NOMO-1 (cell line): ENCODE data around the gene LYPD6B.
A peak's percentile ranks its signal among the peaks of the same experiment; 100 is the strongest.
"Not testable (repeated sequence)": the region's sequence is repeated elsewhere in the genome, so short reads cannot be mapped to it uniquely, and the experiment has no call there.

Experiments used
- DNase-seq, 2 experiments: peaks; one replicate each; lab custom pipeline; 2025; ENCODE audit not compliant: unreplicated experiment in 2 of 2; lab: John Stamatoyannopoulos, UW

The LYPD6B gene

DNA sequence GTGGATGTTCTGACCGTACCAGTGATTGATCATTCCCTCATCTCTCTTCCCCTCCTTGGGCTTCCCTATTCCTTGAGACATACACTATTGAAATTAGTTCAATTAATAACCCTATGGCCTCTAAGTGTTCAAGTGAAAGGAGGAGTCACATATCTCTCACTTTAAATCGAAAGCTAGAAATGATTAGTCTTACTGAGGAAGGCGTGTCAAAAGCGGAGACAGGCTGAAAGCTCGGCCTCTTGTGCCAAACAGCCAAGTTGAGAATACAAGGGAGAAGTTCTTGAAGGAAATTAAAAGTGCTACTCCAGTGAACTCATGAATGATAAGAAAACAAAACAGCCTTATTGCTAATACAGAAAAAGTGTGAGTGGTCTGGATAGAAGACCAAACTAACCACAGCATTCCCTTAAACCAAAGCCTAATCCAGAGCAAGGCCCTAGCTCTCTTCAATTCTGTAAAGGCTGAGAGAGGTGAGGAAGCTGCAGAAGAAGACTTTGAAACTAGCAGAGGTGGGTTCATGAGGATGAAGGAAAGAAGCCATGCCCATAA, 147.5 kb downstream of the LYPD6B start:
- DNase-seq, result no peak

GRCh38 chr2:149187057-149187456, 148.6 kb downstream of the LYPD6B start:
- DNase-seq, result no peak

DNA sequence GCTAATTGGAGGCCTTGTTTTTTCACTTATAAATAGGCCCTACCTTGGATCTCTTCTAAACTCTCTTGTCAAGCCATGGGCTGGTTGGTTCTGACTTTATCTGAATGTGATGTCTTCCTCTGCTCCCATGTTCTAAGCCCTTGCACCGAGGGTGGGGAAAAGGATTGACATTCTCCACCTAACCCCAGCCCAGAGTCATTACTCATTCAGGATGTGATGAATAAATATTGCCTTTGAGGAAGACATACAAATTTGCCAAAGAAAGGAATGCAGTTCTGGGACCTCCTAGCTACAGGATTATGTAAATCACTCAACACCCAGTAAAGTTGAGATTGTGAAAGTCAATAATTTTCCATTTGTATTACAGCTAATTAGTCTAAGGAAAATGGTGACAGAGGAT, 149.8 kb downstream of the LYPD6B start:
- no peak for DNase-seq

DNA sequence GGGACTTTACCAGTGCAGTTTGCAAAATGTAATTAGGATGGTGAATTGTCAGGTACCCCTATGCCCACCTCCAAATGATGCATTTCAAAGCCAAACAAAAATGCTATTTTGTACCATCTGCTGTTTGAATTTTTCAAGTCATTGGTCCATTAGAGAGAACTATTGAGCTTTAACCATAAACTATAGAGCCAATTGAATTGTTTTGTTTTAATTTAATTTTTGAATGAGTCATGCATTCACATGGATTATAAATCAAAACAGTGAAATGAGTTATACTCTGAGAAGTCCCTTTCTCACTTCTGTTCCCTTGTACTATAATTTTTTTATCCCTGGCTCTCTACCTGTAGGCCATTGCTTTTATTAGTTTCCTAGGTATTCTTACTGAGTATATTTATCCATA, 151.3 kb downstream of the LYPD6B start:
- DNase-seq, result no peak

GRCh38 chr2:149191915-149192314, 153.4 kb downstream of the LYPD6B start:
- DNase-seq, result no peak

DNA sequence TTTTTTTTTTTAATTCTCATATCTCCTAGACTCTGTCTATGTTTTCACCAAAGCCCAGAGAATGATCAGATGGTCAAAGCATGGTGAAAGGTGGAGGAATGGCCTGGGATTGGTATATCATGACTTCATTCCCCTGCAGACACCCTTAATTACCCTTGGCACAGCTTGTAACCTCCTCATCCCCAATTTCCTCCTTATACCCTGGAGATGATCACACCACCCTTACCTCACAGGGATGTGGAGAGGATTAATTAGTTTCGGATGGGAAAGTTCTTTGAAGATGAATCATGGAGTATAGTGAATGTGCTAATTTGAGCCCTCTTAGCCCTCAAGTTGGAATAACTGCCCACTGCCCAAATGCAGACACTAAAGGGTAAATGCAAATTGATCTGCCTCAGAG, 153.9 kb downstream of the LYPD6B start:
- no peak for DNase-seq

DNA sequence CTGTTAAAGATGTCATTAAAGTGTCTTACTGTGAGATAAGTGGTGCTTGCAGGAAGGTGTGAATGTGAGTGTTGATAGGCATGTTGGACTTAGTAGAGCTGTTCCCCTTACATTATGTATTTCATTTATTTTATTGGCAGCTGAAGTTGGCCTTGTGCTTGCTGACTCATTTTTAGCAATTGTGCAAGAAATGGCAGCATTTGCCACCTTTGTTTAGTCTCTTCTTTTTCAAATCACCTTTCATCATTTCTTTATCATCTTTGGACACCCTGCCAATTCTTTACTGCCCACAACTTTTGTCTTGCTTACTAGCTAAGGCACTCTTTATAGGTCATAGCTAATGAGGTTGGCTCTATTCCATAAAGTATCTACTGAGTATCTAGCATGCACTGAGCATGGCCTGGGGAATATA, 161.6 kb downstream of the LYPD6B start:
- DNase-seq, result peak; percentile 4 to 15

GRCh38 chr2:149204686-149205085, 166.2 kb downstream of the LYPD6B start:
- DNase-seq, result no peak

DNA sequence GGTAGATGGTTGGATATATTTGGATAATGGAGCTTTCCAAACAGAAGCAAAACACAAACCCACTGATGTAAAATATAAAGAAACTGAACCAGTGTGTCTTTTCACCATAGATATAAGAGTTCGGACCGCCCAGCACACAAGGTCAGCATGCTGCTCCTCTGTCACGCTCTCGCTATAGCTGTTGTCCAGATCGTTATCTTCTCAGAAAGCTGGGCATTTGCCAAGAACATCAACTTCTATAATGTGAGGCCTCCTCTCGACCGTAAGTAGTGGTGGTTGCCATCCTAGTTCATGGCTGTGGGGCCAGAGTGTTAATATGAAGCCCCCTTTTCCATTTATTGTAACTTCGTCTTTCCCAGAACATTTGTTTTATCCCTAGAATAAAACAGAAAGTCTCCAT, 166.6 kb downstream of the LYPD6B start:
- DNase-seq, result no peak

- peak in 1 of 2 experiments; percentile 50 for DNase-seq
These were observed 175.4 kb downstream of the LYPD6B start for GRCh38 chr2:149213764-149214493.

GRCh38 chr2:149218497-149218896, 180.0 kb downstream of the LYPD6B start:
- DNase-seq, result no peak

DNA sequence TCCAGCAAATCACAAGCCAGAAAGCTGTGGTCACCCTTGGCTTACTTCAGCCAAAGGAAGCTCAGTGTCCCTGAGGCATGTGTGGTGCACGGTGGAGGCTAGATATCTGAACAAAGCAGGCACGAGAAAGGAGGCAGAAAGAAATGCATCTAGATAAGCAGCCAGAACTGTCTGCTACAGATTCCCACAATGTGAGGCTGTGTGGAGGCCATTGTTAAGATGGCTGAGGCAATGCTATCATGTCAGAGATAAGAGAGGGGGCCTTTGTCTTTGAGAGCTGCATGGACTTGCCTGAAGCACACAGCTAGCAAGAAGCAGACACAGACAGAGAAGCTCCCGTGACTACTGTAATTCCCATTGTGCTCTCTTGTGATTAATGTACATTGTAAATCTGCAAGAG, 181.4 kb downstream of the LYPD6B start:
- DNase-seq, result no peak

- no peak for DNase-seq
These were observed 182.5 kb downstream of the LYPD6B start for GRCh38 chr2:149221002-149221401.

DNA sequence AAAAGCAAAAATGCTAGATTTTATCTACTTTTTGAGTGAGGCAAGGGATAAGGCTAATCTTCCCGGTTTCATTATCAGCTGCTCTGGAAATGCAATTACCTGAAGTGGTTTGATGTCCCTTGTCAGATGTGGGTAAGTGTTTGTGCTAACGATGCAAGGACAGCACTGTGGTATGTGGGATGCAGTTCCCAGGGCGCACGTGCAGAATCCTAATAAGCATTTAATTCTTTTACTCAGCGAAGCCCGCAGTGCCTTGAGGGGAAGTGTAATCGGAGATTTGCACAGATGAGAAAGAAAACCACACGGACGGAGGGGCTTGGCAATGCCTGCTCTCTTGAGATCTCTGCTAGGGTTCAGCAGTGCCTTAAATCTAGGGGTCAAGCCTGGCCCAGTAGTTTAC, 183.4 kb downstream of the LYPD6B start:
- DNase-seq, result no peak

GRCh38 chr2:149223472-149224095, 185.1 kb downstream of the LYPD6B start:
- DNase-seq, result no peak

DNA sequence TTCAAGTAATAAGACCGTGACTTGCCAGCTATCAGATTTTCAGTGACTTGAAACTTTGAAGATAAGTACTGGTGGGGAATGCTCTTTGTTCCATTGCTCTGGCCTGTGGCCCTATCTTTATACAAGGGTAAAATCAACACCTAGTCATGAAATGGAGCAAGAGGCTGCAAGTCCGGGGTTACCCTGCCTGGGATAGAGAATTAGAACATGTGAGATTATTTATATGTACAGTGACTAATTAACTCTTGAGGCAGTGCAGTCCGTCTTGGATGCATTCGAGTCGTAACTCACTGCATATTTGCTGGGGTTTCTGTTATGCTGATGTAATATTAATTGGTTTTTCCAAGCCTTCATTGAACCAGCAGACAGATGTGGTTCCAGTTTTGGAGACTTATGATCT, 186.0 kb downstream of the LYPD6B start:
- DNase-seq, result no peak

GRCh38 chr2:149225446-149225845, 186.9 kb downstream of the LYPD6B start:
- no peak for DNase-seq

GRCh38 chr2:149226790-149227189, 188.3 kb downstream of the LYPD6B start:
- peak in 1 of 2 experiments; percentile 33 for DNase-seq

- no peak for DNase-seq
These were observed 197.4 kb downstream of the LYPD6B start for GRCh38 chr2:149235816-149236375.

- no peak for DNase-seq
These were observed 197.9 kb downstream of the LYPD6B start for GRCh38 chr2:149236410-149236809.

DNA sequence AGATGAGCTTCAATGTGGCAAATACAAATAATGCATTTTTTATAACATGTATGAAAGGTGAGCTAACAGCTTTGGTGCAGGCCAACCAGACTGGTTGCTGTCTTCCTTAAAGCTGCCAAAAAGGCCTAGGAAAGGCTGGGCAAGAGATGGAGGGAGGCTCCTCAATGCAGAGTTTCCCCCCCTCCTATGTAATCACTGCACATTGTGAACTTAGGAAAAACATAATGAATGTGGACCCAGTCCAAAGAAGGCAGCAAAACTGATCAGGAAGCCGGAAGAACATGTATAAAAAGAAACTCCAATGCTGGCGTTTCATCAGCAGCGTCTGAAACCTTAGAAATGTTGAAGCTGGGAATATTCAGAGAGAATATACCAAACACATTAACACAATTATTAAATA, 207.7 kb downstream of the LYPD6B start:
- DNase-seq, result no peak

DNA sequence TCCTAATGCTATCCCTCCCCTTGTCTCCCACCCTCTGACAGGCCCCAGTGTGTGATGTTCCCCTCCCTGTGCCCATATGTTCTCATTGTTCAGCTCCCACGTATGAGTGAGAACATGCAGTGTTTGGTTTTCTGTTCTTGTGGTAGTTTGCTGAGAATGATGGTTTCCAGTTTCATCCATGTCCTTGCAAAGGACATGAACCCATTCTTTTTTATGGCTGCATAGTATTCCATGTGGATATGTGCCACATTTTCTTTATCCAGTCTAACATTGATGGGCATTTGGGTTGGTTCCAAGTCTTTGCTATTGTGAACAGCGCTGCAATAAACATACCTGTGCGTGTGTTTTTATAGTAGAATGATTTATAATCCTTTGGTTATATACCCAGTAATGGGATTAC, 212.9 kb downstream of the LYPD6B start:
- not testable (repeated sequence) for DNase-seq
